GM19397 (cell line): ENCODE data around the gene HSDL1.

Source experiments
- ATAC-seq: cut with Tn5 transposase; IDR thresholded peaks from one replicate; pipeline ENCODE4 v1.9.1; 2021; ENCODE audit warnings: mild to moderate bottlenecking, moderate library complexity; ENCODE audit not compliant: unreplicated experiment

The HSDL1 gene

DNA sequence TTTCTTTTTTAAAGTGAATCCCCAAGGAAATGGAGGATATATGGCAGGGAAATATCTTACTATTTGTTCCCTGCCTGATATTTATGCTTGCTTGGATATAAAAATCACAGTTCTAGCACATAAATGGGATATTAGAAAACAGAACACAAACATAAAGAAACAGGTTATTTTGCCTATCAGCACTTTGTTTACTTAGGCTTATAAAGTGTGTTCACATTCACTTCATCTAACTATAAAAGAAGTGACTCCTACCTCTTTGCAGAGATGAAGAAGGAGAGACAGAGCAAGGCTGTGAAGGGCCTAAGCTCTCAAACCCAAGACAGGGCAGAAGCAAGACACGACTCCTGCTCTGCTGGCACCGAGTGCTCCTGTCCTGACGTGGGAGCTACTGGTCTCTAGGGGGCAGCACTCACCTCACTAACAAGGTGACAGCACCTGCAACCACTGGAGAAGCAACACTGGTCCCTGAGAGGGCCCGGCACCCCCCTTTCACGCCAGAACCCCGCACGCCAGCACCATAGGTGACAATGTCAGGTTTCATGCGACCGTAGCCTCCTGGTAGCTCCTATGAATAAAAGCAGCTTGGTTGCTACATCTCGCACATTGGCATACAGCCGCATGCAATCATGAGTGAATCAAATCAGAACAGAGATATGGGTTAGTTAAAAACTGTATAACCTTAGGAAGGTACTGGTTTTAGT lies 60.3 kb downstream of the HSDL1 start:
- no peak for ATAC-seq

- ATAC-seq: no peak
Observed at GRCh38 chr16:84082835-84083569, 62.0 kb downstream of the HSDL1 start.

GRCh38 chr16:84082110-84082509 lies 62.9 kb downstream of the HSDL1 start:
- ATAC-seq: no peak

GRCh38 chr16:84081446-84081989 lies 63.5 kb downstream of the HSDL1 start:
- ATAC-seq: no peak

- no peak for ATAC-seq
Observed at GRCh38 chr16:84080813-84081212, 64.2 kb downstream of the HSDL1 start.

GRCh38 chr16:84080378-84080777 lies 64.6 kb downstream of the HSDL1 start:
- no peak for ATAC-seq

DNA sequence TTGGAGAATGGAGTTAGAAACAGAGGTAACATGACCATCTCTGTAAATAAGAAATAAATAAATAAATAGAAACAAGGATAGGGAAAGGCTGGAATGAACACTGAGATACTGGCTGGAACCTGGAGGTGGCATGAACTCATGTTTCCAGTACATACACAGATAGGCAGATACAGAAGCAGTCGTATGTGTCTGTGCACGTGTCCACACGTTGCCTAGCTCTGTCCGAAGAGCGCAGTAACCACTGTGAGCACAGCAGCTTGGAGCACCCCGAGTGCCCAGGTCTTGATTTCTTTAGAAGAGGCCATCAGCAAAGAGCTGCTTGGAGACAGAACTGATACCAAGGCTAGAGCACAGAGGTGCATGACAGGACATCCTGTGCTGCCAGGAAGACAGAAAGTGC lies 65.3 kb downstream of the HSDL1 start:
- no peak for ATAC-seq

GRCh38 chr16:84075376-84075775 lies 69.6 kb downstream of the HSDL1 start:
- no peak for ATAC-seq

DNA sequence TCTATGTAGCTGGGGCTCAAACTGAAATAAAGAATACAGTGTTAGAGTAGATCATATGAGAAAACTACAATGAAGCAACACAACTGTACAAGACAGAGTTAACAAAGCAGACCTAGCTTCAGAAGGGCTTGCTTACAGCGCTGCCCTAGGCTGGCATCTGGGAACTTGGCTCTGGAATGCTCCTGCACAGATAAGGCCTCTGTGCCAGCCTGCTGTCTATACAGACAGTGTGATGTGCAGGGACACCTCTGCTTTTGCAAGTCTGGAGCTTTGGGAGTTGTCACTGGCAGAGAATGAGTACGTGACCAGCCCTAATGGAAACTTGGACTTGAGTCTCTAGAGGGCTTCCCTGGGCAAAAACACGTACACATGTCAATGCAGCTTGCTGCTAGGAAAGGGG lies 70.3 kb downstream of the HSDL1 start:
- ATAC-seq: no peak
